ENCODE data around the gene KREMEN2. TPM values are rescaled to one million over a fixed set of nuclear protein-coding genes. Genes with fewer than 3 reads are reported as not detected.

The KREMEN2 gene
- total and polyA plus RNA-seq, 9 of the 15 experiments (the other 6 are each of a cell fraction or from before 2014, with no cell fraction given) = 0.04 to 7.7 (median 1.5) TPM; not detected in 1

DNA sequence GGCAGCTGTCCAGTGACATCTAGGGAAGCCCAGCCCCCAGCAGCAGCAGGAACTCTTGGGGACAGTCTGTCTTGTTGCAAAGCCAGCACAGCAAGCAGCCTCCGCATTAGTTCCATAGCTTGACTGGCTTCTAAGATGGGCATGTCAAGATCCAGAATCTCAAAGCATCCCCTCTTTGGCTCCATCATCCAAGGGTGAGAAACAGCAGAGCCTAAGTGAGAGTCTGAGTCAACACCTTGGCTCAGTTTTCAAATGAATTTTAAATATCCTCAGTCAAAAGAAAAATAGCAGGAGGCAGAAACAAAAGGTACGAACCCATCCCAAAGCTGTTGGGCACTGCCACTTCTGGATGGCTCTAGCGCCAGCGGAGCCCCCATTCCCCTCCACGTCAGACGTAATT, 50.9 kb downstream of the KREMEN2 start:
- TF ChIP-seq MAFF (IDR thresholded peaks at IDR 0.05; ENCODE audit: low read length) (no peak), ZNF143 (CRISPR knock-in tag; IDR thresholded peaks at IDR 0.05) (no peak), DIDO1 (tag; IDR thresholded peaks at IDR 0.05; ENCODE audit: low read depth) (no peak)
- no peak for FAIRE-seq
- H3K4me3 ChIP-seq = no peak overlapping the region
- CTCF ChIA-PET (ENCODE audit: low intra/inter-chr PET ratio) = no interaction called here
- POLR2A ChIA-PET = interaction anchor here (0.9 kb wide), 1 partner anchor 21 kb away, joined by 3 read pairs; no protein-coding TSS in a partner anchor
- in situ Hi-C loops (cut with MboI) = no loop called here
- intact Hi-C loops (cut with micrococcal nuclease) = no loop called here
- ATAC-seq = no peak
- H3K9me3 ChIP-seq (replicated peaks; ENCODE audit: control insufficient read depth, insufficient read depth, low read depth, low read length) = no peaks in the 10 kb centered on the region
- no peak overlapping the region for H3K27ac ChIP-seq (ENCODE audit: extremely low read depth, low read depth, low read length)
- 82% methylated on average over 6 of the region's 6 CpGs for WGBS (ENCODE audit: insufficient coverage, low coverage, missing lambda C conversion rate)
- H3K79me2 ChIP-seq (ENCODE audit: control insufficient read depth, insufficient read depth, low read length) = no peaks in the 10 kb centered on the region
- BruUV-seq (replicated peaks) = no TSS peak
- peak overlapping the region in 1 of 2 experiments; percentile 4; a peak in 1 of 4 replicates for H3K9ac ChIP-seq (ENCODE audit: insufficient read depth in 1 of 2, low read depth in 2 of 2, low read length in 2 of 2)
- H3K4me1 ChIP-seq (replicated peaks in 1 of 2; ENCODE audit: control insufficient read depth in 2 of 2, insufficient read depth in 2 of 2, low read length in 2 of 2) = peaks cover 24 to 83% of the 10 kb centered on the region in 2 experiments
- no peaks in the 10 kb centered on the region for H3K27me3 ChIP-seq (ENCODE audit: control insufficient read depth in 2 of 2, insufficient read depth in 2 of 2, low read length in 2 of 2)
- no peak overlapping the region for H2AFZ ChIP-seq (ENCODE audit: low read depth, low read length)
- no peaks in the 10 kb centered on the region for H4K20me1 ChIP-seq (replicated peaks; ENCODE audit: control insufficient read depth, insufficient read depth, low read length)
- H3K4me2 ChIP-seq (ENCODE audit: insufficient read depth, low read length) = no peak overlapping the region
- H3K9me1 ChIP-seq (ENCODE audit: control insufficient read depth, insufficient read depth, low read length) = peaks cover 3% of the 10 kb centered on the region
- no peaks in the 10 kb centered on the region for H3K36me3 ChIP-seq (ENCODE audit: control insufficient read depth, insufficient read depth, low read length)
- DNase-seq (ENCODE audit: extremely low read depth in 1 of 4, low spot score in 3 of 4) = no peak

DNA sequence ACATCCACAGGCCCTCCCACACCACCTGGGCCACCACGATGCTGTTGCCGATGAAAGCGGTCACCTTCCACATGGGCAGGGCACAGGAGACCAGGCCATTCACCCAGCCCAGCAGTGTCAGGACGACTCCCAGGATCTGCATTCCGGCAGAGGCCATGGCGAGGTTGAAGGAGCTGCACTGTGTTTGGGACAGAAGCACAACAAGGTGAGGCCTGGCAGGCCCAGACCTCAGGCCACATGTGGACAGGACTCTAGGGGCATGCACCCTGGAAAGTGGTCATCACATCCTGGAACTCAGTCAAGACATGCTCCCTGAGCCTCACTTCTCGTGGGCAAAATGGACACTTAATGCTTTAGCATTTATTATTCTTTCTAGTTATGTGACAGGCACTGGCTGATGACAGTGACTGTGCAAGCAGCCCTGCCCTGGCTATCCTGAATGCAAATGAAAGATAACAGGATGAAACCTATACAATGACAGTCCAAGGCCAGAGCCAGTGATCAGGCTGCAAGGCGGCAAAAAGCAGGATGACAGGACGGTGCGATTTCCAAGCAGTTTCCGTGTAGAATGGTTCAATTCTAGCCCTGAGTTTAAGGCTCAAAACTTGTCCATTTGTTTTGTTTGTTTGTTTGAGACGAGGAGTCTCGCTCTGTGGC, 51.9 kb downstream of the KREMEN2 start:
- peak overlapping the region; percentile 5 to 87; a peak in 2 of 4 replicates for H3K9ac ChIP-seq (ENCODE audit: insufficient read depth in 1 of 2, low read depth in 2 of 2, low read length in 2 of 2)
- no peaks in the 10 kb centered on the region for H3K27me3 ChIP-seq (ENCODE audit: control insufficient read depth in 2 of 2, insufficient read depth in 2 of 2, low read length in 2 of 2)
- in situ Hi-C loops (cut with MboI) = no loop called here
- H3K9me3 ChIP-seq (replicated peaks; ENCODE audit: control insufficient read depth, insufficient read depth, low read depth, low read length) = no peaks in the 10 kb centered on the region
- FAIRE-seq (peak; percentile 90), DNase-seq (ENCODE audit: extremely low read depth in 1 of 4, low spot score in 3 of 4) (peak; percentile 37 to 79 (median 54)), ATAC-seq (peak; percentile 32)
- H4K20me1 ChIP-seq (replicated peaks; ENCODE audit: control insufficient read depth, insufficient read depth, low read length) = 0 out of 2 replicates have a peak, but pooled peaks cover 4% of the 10 kb centered on the region
- H3K9me1 ChIP-seq (ENCODE audit: control insufficient read depth, insufficient read depth, low read length) = peaks cover 3% of the 10 kb centered on the region
- intact Hi-C loops (cut with micrococcal nuclease) = no loop called here
- WGBS (ENCODE audit: insufficient coverage, low coverage, missing lambda C conversion rate) = 48% methylated on average over 13 of the region's 13 CpGs
- no peaks in the 10 kb centered on the region for H3K36me3 ChIP-seq (ENCODE audit: control insufficient read depth, insufficient read depth, low read length)
- BruUV-seq (replicated peaks) = no TSS peak
- H3K4me1 ChIP-seq (replicated peaks in 1 of 2; ENCODE audit: control insufficient read depth in 2 of 2, insufficient read depth in 2 of 2, low read length in 2 of 2) = peaks cover 23 to 87% of the 10 kb centered on the region in 2 experiments
- H3K4me3 ChIP-seq = no peak overlapping the region
- peak overlapping the region; percentile 42 for H3K4me2 ChIP-seq (ENCODE audit: insufficient read depth, low read length)
- H3K79me2 ChIP-seq (ENCODE audit: control insufficient read depth, insufficient read depth, low read length) = peaks cover 8% of the 10 kb centered on the region
- H2AFZ ChIP-seq (ENCODE audit: low read depth, low read length) = peak overlapping the region; percentile 41; the same call in 1 of the 2 replicates
- CTCF ChIA-PET (ENCODE audit: low intra/inter-chr PET ratio) = no interaction called here
- POLR2A ChIA-PET = interaction anchor here (0.6 to 0.9 kb wide), 2 partner anchors 9 to 22 kb away, joined by 3 read pairs; no protein-coding TSS in a partner anchor
- peak overlapping the region; percentile 41 for H3K27ac ChIP-seq (ENCODE audit: extremely low read depth, low read depth, low read length)
- TF ChIP-seq, protein P1, sequence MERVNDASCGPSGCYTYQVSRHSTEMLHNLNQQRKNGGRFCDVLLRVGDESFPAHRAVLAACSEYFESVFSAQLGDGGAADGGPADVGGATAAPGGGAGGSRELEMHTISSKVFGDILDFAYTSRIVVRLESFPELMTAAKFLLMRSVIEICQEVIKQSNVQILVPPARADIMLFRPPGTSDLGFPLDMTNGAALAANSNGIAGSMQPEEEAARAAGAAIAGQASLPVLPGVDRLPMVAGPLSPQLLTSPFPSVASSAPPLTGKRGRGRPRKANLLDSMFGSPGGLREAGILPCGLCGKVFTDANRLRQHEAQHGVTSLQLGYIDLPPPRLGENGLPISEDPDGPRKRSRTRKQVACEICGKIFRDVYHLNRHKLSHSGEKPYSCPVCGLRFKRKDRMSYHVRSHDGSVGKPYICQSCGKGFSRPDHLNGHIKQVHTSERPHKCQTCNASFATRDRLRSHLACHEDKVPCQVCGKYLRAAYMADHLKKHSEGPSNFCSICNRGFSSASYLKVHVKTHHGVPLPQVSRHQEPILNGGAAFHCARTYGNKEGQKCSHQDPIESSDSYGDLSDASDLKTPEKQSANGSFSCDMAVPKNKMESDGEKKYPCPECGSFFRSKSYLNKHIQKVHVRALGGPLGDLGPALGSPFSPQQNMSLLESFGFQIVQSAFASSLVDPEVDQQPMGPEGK (CRISPR knock-in tag; IDR thresholded peaks at IDR 0.05; ENCODE audit: borderline replicate concordance) = no peak
- TF ChIP-seq, protein P2, sequence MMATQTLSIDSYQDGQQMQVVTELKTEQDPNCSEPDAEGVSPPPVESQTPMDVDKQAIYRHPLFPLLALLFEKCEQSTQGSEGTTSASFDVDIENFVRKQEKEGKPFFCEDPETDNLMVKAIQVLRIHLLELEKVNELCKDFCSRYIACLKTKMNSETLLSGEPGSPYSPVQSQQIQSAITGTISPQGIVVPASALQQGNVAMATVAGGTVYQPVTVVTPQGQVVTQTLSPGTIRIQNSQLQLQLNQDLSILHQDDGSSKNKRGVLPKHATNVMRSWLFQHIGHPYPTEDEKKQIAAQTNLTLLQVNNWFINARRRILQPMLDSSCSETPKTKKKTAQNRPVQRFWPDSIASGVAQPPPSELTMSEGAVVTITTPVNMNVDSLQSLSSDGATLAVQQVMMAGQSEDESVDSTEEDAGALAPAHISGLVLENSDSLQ (IDR thresholded peaks at IDR 0.05) = peak; percentile 75
- TF ChIP-seq IRF2 (CRISPR knock-in tag; IDR thresholded peaks at IDR 0.05) (no peak), RCOR1 (IDR thresholded peaks at IDR 0.05; ENCODE audit: borderline replicate concordance in 1 of 2, low read depth in 2 of 2, low read length in 2 of 2) (peak in 1 of 2 experiments; percentile 41; a peak in 1 of 4 replicates), ZBED1 (IDR thresholded peaks at IDR 0.05) (no peak), NBN (IDR thresholded peaks at IDR 0.05; ENCODE audit: low read depth) (0 out of 2 replicates have a peak, but pooled peaks have one; percentile 13)
- TF ChIP-seq, protein P3, sequence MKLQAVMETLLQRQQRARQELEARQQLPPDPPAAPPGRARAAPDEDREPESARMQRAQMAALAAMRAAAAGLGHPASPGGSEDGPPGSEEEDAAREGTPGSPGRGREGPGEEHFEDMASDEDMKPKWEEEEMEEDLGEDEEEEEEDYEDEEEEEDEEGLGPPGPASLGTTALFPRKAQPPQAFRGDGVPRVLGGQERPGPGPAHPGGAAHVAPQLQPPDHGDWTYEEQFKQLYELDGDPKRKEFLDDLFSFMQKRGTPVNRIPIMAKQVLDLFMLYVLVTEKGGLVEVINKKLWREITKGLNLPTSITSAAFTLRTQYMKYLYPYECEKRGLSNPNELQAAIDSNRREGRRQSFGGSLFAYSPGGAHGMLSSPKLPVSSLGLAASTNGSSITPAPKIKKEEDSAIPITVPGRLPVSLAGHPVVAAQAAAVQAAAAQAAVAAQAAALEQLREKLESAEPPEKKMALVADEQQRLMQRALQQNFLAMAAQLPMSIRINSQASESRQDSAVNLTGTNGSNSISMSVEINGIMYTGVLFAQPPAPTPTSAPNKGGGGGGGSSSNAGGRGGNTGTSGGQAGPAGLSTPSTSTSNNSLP (IDR thresholded peaks at IDR 0.05; ENCODE audit: borderline replicate concordance, low read depth, low read length) = 0 out of 2 replicates have a peak, but pooled peaks have one; percentile 35

Measured in K562 (cell line).